NCI-H1694 treated with DMSO at 0.1 percent for 48 hours (cell line): ENCODE data around the gene ROBO2.
"Not testable (repeated sequence)": the region's sequence is repeated elsewhere in the genome, so short reads cannot be mapped to it uniquely, and the experiment has no call there.

Source experiments
- DNase-seq: peaks from one replicate; lab custom pipeline; 2025; lab: John Stamatoyannopoulos, UW

Gene ROBO2

GRCh38 chr3:77328690-77329089, 288.8 kb downstream of the ROBO2 start:
- no peak for DNase-seq

- no peak for DNase-seq
Observed at GRCh38 chr3:77329116-77329515, 289.2 kb downstream of the ROBO2 start.

GRCh38 chr3:77338195-77338594, 298.3 kb downstream of the ROBO2 start:
- no peak for DNase-seq

- DNase-seq = no peak
Observed at GRCh38 chr3:77342027-77342426, 302.1 kb downstream of the ROBO2 start.

- no peak for DNase-seq
Observed at GRCh38 chr3:77342688-77343087, 302.8 kb downstream of the ROBO2 start.

GRCh38 chr3:77345009-77345408, 305.1 kb downstream of the ROBO2 start:
- DNase-seq = no peak

GRCh38 chr3:77348244-77348855, 308.5 kb downstream of the ROBO2 start:
- no peak for DNase-seq

- DNase-seq = no peak
Observed at GRCh38 chr3:77354958-77355357, 315.1 kb downstream of the ROBO2 start.

- DNase-seq = no peak
Observed at GRCh38 chr3:77362936-77363335, 323.0 kb downstream of the ROBO2 start.

GRCh38 chr3:77365152-77365551, 325.3 kb downstream of the ROBO2 start:
- DNase-seq = no peak

- peak; percentile 0 for DNase-seq
Observed at GRCh38 chr3:77370413-77370812, 330.5 kb downstream of the ROBO2 start.

- DNase-seq = no peak
Observed at GRCh38 chr3:77372018-77372417, 332.1 kb downstream of the ROBO2 start.

GRCh38 chr3:77372634-77373346, 332.9 kb downstream of the ROBO2 start:
- no peak for DNase-seq

GRCh38 chr3:77373619-77374018, 333.7 kb downstream of the ROBO2 start:
- DNase-seq = no peak

- no peak for DNase-seq
Observed at GRCh38 chr3:77376511-77376910, 336.6 kb downstream of the ROBO2 start.

GRCh38 chr3:77377717-77378116, 337.8 kb downstream of the ROBO2 start:
- DNase-seq = no peak

GRCh38 chr3:77380136-77380535, 340.2 kb downstream of the ROBO2 start:
- no peak for DNase-seq

GRCh38 chr3:77381431-77381830, 341.5 kb downstream of the ROBO2 start:
- DNase-seq = no peak

- no peak for DNase-seq
Observed at GRCh38 chr3:77392181-77392580, 352.3 kb downstream of the ROBO2 start.

- DNase-seq = no peak
Observed at GRCh38 chr3:77394046-77394445, 354.1 kb downstream of the ROBO2 start.

- no peak for DNase-seq
Observed at GRCh38 chr3:77404871-77405270, 365.0 kb downstream of the ROBO2 start.

- no peak for DNase-seq
Observed at GRCh38 chr3:77407441-77407840, 367.5 kb downstream of the ROBO2 start.

- DNase-seq = not testable (repeated sequence)
Observed at GRCh38 chr3:77410334-77410733, 370.4 kb downstream of the ROBO2 start.

GRCh38 chr3:77411334-77411733, 371.4 kb downstream of the ROBO2 start:
- DNase-seq = no peak
